K562 (cell line): Measurements from ENCODE around the gene BCAN. TPM values are rescaled to one million over a fixed set of nuclear protein-coding genes. Genes with fewer than 3 reads are reported as not detected.
A peak's percentile ranks its signal among the peaks of the same experiment; 100 is the strongest.

Experiments
- ATAC-seq: fragments of 200-7000 bp; cut with Tn5 transposase; 3 replicates; pipeline ENCODE4 v1.9.1; 2020; ENCODE audit warnings: moderate library complexity
- BruUV-seq: library from RNA; stranded (reverse); fragments of 400-500 nt; replicated peaks from 2 replicates; lab custom pipeline; 2021; lab: Mats Ljungman, UMichigan
- CTCF ChIA-PET: fragments of 300-600 bp; formaldehyde crosslinking; extraction: SDS; loops from one replicate; lab custom pipeline; 2021; ENCODE audit warnings: low intra/inter-chr PET ratio; lab: Yijun Ruan, JAX
- POLR2A ChIA-PET: fragments of 300-600, 350-650 bp; sonication (Branson Sonifier 250); formaldehyde crosslinking; extraction: SDS; loops from one replicate; lab custom pipeline; 2021; ENCODE audit warnings: antibody characterized with exemption, inconsistent platforms; lab: Yijun Ruan, JAX
- DNase-seq, 4 experiments: peaks; one replicate each; pipeline versions ENCODE4 v3.0.0 to v3.0.0-alpha.2; 2011 to 2018; ENCODE audit warnings: low spot score in 3 of 4, mixed read lengths in 3 of 4; ENCODE audit errors: extremely low read depth in 1 of 4
- FAIRE-seq: peaks from 2 replicates; lab custom pipeline; 2011; peaks lifted over from hg19 to GRCh38; lab: Jason Lieb, UNC
- H2AFZ ChIP-seq: 2 replicates; pipeline ENCODE4 v1.6.0; 2011; ENCODE audit warnings: low read depth, low read length, control low read depth, inconsistent platforms
- H3K27ac ChIP-seq: fragments of 200-600 bp; 3 replicates; pipeline ENCODE4 v1.8.0; 2011; ENCODE audit warnings: low read depth, mild to moderate bottlenecking, control low read depth, inconsistent platforms, low read length, moderate library complexity, mixed read lengths; ENCODE audit errors: extremely low read depth
- H3K27me3 ChIP-seq, 2 experiments: fragments of 300-600 bp in 1 of 2; 2 replicates in 1 of 2; 3 replicates in 1 of 2; pipeline versions ENCODE4 v1.6.0 to v1.8.0; 2011; ENCODE audit warnings: inconsistent platforms in 2 of 2, low read length in 2 of 2, mild to moderate bottlenecking in 1 of 2, mixed read lengths in 1 of 2, moderate library complexity in 1 of 2; ENCODE audit not compliant: control insufficient read depth in 2 of 2, insufficient read depth in 2 of 2
- H3K36me3 ChIP-seq: fragments of 300-600 bp; 3 replicates; pipeline ENCODE4 v1.8.0; 2011; ENCODE audit warnings: mild to moderate bottlenecking, low read length, inconsistent platforms; ENCODE audit not compliant: control insufficient read depth, insufficient read depth
- H3K4me1 ChIP-seq, 2 experiments: fragments of 200-600 bp in 1 of 2; replicated peaks in 1 of 2; 2 replicates in 1 of 2; 3 replicates in 1 of 2; pipeline versions ENCODE4 v1.5.1 to v1.8.0; 2011; ENCODE audit warnings: inconsistent platforms in 2 of 2, low read length in 2 of 2, mild to moderate bottlenecking in 1 of 2, mixed read lengths in 1 of 2, moderate library complexity in 1 of 2; ENCODE audit not compliant: control insufficient read depth in 2 of 2, insufficient read depth in 2 of 2
- H3K4me2 ChIP-seq: 2 replicates; pipeline ENCODE4 v1.6.1; 2011; ENCODE audit warnings: low read length, control low read depth, inconsistent platforms, mixed read lengths; ENCODE audit not compliant: insufficient read depth
- H3K4me3 ChIP-seq: fragments of 200-600 bp; sonication (generic), shearing (Covaris generic); 2 replicates; pipeline ENCODE4 v1.5.1; 2016; ENCODE audit warnings: control low read depth, inconsistent platforms
- H3K79me2 ChIP-seq: fragments of 200-600 bp; 3 replicates; pipeline ENCODE4 v1.8.0; 2011; ENCODE audit warnings: low read length, inconsistent platforms; ENCODE audit not compliant: control insufficient read depth, insufficient read depth
- H3K9ac ChIP-seq, 2 experiments: 2 replicates each; pipeline versions ENCODE4 v1.6.0 to v1.6.1; 2011; ENCODE audit warnings: low read depth in 2 of 2, low read length in 2 of 2, control low read depth in 1 of 2, inconsistent platforms in 1 of 2, mild to moderate bottlenecking in 1 of 2, mixed read lengths in 1 of 2; ENCODE audit not compliant: insufficient read depth in 1 of 2
- H3K9me1 ChIP-seq: one replicate; pipeline ENCODE4 v1.6.0; 2011; ENCODE audit warnings: inconsistent platforms, mild to moderate bottlenecking, low read length, moderate library complexity; ENCODE audit not compliant: control insufficient read depth, insufficient read depth
- H3K9me3 ChIP-seq: replicated peaks from 2 replicates; pipeline ENCODE4 v1.5.1; 2011; ENCODE audit warnings: low read depth, low read length, inconsistent platforms; ENCODE audit not compliant: control insufficient read depth, insufficient read depth
- H4K20me1 ChIP-seq: replicated peaks from 2 replicates; pipeline ENCODE4 v1.6.1; 2011; ENCODE audit warnings: low read length, inconsistent platforms, mixed read lengths; ENCODE audit not compliant: control insufficient read depth, insufficient read depth
- ADNP ChIP-seq: fragments of 200-800 bp; sonication (Bioruptor generic); IDR thresholded peaks from 2 replicates; pipeline ENCODE4 v1.6.1; 2016; ENCODE audit warnings: missing genetic modification characterization, missing compliant biosample characterization
- ARNT ChIP-seq, 2 experiments: fragments of 450-650 bp; IDR thresholded peaks; 2 replicates each; pipeline ENCODE4 v1.6.1; 2016; ENCODE audit warnings: mild to moderate bottlenecking in 1 of 2
- CBFA2T3 ChIP-seq: fragments of 450-650 bp; IDR thresholded peaks from 2 replicates; pipeline ENCODE4 v1.6.1; 2017
- CC2D1A ChIP-seq: fragments of 450-650 bp; IDR thresholded peaks from 2 replicates; pipeline ENCODE4 v1.6.1; 2017; ENCODE audit warnings: mild to moderate bottlenecking
- KHSRP ChIP-seq: fragments of 450-650 bp; IDR thresholded peaks from 2 replicates; pipeline ENCODE4 v1.6.1; 2017
- ZBTB7A ChIP-seq: IDR thresholded peaks from 2 replicates; pipeline ENCODE4 v1.6.1; 2011; ENCODE audit warnings: low read depth, mild to moderate bottlenecking, low read length, moderate library complexity, borderline replicate concordance; ENCODE audit not compliant: control insufficient read depth
- ZNF586 ChIP-seq: fragments of 450-650 bp; formaldehyde crosslinking; conservative IDR thresholded peaks from 2 replicates; pipeline ENCODE4 v1.4.0; 2020; ENCODE audit warnings: mild to moderate bottlenecking, moderate library complexity
- ZNF668 ChIP-seq: fragments of 250-450 bp; sonication (Bioruptor Pico); IDR thresholded peaks from 2 replicates; pipeline ENCODE4 v1.8.0; 2022; ENCODE audit warnings: mild to moderate bottlenecking, inconsistent platforms
- WGBS: fragments of 100-300 bp; shearing (Covaris generic); methylation state at CpG from one replicate; pipeline ENCODE4 v1.1.6; 2016; ENCODE audit warnings: low coverage, mixed read lengths; ENCODE audit not compliant: insufficient coverage; ENCODE audit errors: missing lambda C conversion rate; 5-methylcytosine and 5-hydroxymethylcytosine counted together
- in situ Hi-C: fragments of 300-500 bp; cut with MboI; formaldehyde crosslinking; loops from 4 replicates; pipeline ENCODE4 v1.15.0; 2018; ENCODE audit warnings: inconsistent platforms, mixed read lengths
- intact Hi-C: fragments of 100-400 bp; cut with micrococcal nuclease; formaldehyde crosslinking; loops from 2 replicates; pipeline ENCODE4 v1.14.2; 2022
- polyA plus RNA-seq, 8 experiments: library from polyadenylated mRNA; depleted of rRNA in 4 of 8; stranded (reverse) in 5 of 8; unstranded in 3 of 8; fragments of >200 nt; fragmentation: Nextera tagmentation in 2 of 8; fragmentation: Illumina TruSeq in 1 of 8; extraction: Ambion mirVana in 2 of 8; extraction: Trizol in 1 of 8; gene quantifications; 2 replicates each; pipeline versions ENCODE4 v1.2.1 to v1.2.3, GENCODE V29; 2011 to 2014; ENCODE audit warnings: inconsistent platforms in 1 of 8, missing spikeins in 1 of 8
- total RNA-seq, 7 experiments: library from RNA; depleted of rRNA in 6 of 7; stranded (reverse); fragments of >200 nt in 6 of 7; fragmentation: Illumina TruSeq in 2 of 7; extraction: Trizol in 2 of 7; gene quantifications; 2 replicates each; pipeline versions ENCODE4 v1.2.1 to v1.2.3, GENCODE V29; 2011 to 2021; ENCODE audit warnings: low replicate concordance in 1 of 7
- TF ChIP-seq, protein P1 (sequence below): fragments of 250-450 bp; sonication (Bioruptor Pico); IDR thresholded peaks from 2 replicates; pipeline ENCODE4 v1.5.0; 2021; ENCODE audit warnings: mild to moderate bottlenecking, borderline replicate concordance

BCAN gene
- total and polyA plus RNA-seq, 9 of the 15 experiments (the other 6 are each of a cell fraction or from before 2014, with no cell fraction given), result 0.04 to 0.33 (median 0.14) TPM; not detected in 5

DNA sequence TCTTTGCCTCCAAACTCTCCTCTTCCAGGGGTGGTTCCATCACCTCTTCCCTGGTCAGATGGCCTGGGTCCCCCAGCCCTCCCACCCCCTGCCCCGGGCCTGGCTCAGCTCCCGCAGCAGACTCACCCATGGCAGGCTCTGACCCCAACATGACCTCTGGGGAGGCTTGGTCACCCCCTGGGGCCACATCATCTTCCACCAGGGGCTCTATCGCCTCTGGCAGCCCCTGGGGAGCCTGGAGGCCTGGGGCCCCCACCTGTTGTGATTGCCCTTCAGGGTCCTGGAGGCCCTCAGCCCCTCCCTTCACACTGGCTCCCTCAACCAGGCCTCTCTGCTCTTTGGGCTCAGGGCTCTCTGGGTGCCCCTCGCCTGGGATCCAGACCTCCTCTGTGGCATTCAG, 28.9 kb downstream of the BCAN start:
- FAIRE-seq, result no peak
- H3K9ac ChIP-seq, result peak overlapping the region in 1 of 2 experiments; percentile 87; a peak in 2 of 4 replicates
- in situ Hi-C loops (no loop called here), intact Hi-C loops (no loop called here)
- H3K4me3 ChIP-seq, result no peak overlapping the region
- no TSS peak for BruUV-seq
- no peak overlapping the region for H2AFZ ChIP-seq
- H3K4me2 ChIP-seq, result no peak overlapping the region
- H3K4me1 ChIP-seq, result peaks cover 13 to 73% of the 10 kb centered on the region in 2 experiments; a peak in 4 of 5 replicates
- DNase-seq, result peak in 2 of 4 experiments; percentile 42 to 57
- H3K27ac ChIP-seq, result no peak overlapping the region
- WGBS, result 26% methylated on average over 3 of the region's 4 CpGs
- no peaks in the 10 kb centered on the region for H4K20me1 ChIP-seq
- no peaks in the 10 kb centered on the region for H3K9me1 ChIP-seq
- no peak for ATAC-seq
- H3K36me3 ChIP-seq, result no peaks in the 10 kb centered on the region
- no peaks in the 10 kb centered on the region for H3K79me2 ChIP-seq
- TF ChIP-seq ADNP (no peak), CC2D1A (no peak), CBFA2T3 (peak; percentile 40; the same call in 1 of the 2 replicates), ZBTB7A (peak; percentile 48; the same call in 1 of the 2 replicates)
- TF ChIP-seq, all 486 proteins: peak for 2
- POLR2A ChIA-PET, result interaction anchor here (0.6 to 2.9 kb wide), 2 partner anchors 9 to 289 kb away, joined by 3 to 18 read pairs; no protein-coding TSS in a partner anchor
- CTCF ChIA-PET, result no interaction called here
- Histone ChIP-seq H3K27me3 (no peaks in the 10 kb centered on the region), H3K9me3 (no peaks in the 10 kb centered on the region)

DNA sequence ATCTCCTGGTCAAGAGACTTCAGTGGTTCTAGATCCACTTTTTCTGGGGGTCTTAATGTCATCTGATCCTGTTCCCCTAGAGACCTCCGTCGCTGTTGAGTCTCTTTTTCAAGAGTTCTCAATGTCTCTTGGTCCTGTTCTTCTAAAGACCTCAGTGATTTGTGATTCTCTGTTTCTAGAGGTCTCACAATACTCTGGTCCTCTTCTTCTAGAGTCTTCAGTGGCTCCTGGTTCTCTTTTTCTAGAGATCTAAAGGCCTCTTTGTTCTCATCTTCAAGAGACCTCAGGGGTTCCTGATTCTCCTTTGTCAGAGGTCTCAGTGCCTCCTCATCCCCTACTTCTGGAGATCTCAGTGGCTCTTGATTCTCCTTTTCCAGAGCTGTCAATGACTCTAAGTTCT, 29.9 kb downstream of the BCAN start:
- FAIRE-seq (peak; percentile 19), ATAC-seq (no peak), DNase-seq (no peak)
- H3K4me2 ChIP-seq, result no peak overlapping the region
- no peaks in the 10 kb centered on the region for H3K9me3 ChIP-seq
- CTCF ChIA-PET, result no interaction called here
- in situ Hi-C loops (no loop called here), intact Hi-C loops (no loop called here)
- no TSS peak for BruUV-seq
- WGBS, result 62% methylated on average over 2 of the region's 2 CpGs
- peaks cover 16 to 78% of the 10 kb centered on the region in 2 experiments; a peak in 4 of 5 replicates for H3K4me1 ChIP-seq
- H4K20me1 ChIP-seq, result no peaks in the 10 kb centered on the region
- H3K27ac ChIP-seq, result no peak overlapping the region
- POLR2A ChIA-PET, result interaction anchor here (2.9 kb wide), 1 partner anchor 10 kb away, joined by 18 read pairs; no protein-coding TSS in a partner anchor
- no peaks in the 10 kb centered on the region for H3K27me3 ChIP-seq
- H3K36me3 ChIP-seq, result no peaks in the 10 kb centered on the region
- H3K79me2 ChIP-seq, result no peaks in the 10 kb centered on the region; the same call in 2 of the 3 replicates
- H2AFZ ChIP-seq, result no peak overlapping the region
- no peaks in the 10 kb centered on the region for H3K9me1 ChIP-seq
- H3K4me3 ChIP-seq, result no peak overlapping the region
- H3K9ac ChIP-seq, result no peak overlapping the region
- TF ChIP-seq ZNF668 (CRISPR knock-in tag) (no peak), ARNT (IDR thresholded peaks at IDR 0.05) (peak in 1 of 2 experiments; percentile 92; a peak in 1 of 4 replicates), KHSRP (no peak), ZNF586 (CRISPR knock-in tag) (no peak)
- TF ChIP-seq, protein P1, sequence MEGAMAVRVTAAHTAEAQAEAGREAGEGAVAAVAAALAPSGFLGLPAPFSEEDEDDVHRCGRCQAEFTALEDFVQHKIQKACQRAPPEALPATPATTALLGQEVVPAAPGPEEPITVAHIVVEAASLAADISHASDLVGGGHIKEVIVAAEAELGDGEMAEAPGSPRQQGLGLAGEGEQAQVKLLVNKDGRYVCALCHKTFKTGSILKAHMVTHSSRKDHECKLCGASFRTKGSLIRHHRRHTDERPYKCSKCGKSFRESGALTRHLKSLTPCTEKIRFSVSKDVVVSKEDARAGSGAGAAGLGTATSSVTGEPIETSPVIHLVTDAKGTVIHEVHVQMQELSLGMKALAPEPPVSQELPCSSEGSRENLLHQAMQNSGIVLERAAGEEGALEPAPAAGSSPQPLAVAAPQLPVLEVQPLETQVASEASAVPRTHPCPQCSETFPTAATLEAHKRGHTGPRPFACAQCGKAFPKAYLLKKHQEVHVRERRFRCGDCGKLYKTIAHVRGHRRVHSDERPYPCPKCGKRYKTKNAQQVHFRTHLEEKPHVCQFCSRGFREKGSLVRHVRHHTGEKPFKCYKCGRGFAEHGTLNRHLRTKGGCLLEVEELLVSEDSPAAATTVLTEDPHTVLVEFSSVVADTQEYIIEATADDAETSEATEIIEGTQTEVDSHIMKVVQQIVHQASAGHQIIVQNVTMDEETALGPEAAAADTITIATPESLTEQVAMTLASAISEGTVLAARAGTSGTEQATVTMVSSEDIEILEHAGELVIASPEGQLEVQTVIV, result no peak
